Fibroblast of villous mesenchyme (primary cell): Measurements from ENCODE around the gene PSMB4. TPM values are rescaled to one million over a fixed set of nuclear protein-coding genes. Genes with fewer than 3 reads are reported as not detected.
"Not testable (repeated sequence)": the region's sequence is repeated elsewhere in the genome, so short reads cannot be mapped to it uniquely, and the experiment has no call there.

Experiments
- DNase-seq: peaks from one replicate; pipeline ENCODE4 v3.0.0-alpha.2; 2010; ENCODE audit warnings: low read depth
- H3K4me3 ChIP-seq: 2 replicates; pipeline ENCODE4 v1.5.1; 2011; ENCODE audit warnings: low read depth, mild to moderate bottlenecking, low read length
- total RNA-seq: library from RNA; depleted of rRNA; stranded (reverse); fragments of >200 nt; gene quantifications from 2 replicates; pipeline ENCODE4 v1.2.3, GENCODE V29; 2012
- TF ChIP-seq, protein P1 (sequence below): IDR thresholded peaks from 2 replicates; pipeline ENCODE4 v1.5.1; 2012; ENCODE audit warnings: low read depth, mild to moderate bottlenecking, low read length; ENCODE audit not compliant: insufficient read depth

PSMB4 gene
- total RNA-seq, 1 donor = 427 TPM

DNA sequence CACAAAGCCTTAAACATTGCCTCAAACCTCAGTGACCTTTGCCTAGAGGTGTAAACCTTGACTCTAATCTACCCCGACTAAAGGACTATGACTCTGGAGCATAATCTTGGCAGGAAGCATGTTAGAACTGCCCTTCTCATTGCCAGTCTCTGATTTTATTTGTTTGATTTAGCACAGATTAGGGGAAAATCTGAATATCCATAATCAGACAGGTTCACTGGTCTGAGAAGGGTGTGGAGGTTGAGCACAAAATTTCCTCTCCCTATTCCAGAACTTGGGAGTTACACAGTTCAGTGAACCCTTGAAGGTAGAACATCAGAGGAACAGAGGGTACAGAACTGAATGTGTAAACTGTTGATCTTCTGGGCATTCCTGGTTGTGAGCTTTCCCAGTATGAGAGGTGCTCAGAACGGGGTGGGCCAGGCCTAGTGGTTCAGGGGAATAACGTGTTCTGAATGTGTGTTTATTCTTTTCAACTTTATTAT is 8.3 kb upstream of the PSMB4 start:
- DNase-seq = no peak
- no peak overlapping the region for H3K4me3 ChIP-seq
- TF ChIP-seq, protein P1, sequence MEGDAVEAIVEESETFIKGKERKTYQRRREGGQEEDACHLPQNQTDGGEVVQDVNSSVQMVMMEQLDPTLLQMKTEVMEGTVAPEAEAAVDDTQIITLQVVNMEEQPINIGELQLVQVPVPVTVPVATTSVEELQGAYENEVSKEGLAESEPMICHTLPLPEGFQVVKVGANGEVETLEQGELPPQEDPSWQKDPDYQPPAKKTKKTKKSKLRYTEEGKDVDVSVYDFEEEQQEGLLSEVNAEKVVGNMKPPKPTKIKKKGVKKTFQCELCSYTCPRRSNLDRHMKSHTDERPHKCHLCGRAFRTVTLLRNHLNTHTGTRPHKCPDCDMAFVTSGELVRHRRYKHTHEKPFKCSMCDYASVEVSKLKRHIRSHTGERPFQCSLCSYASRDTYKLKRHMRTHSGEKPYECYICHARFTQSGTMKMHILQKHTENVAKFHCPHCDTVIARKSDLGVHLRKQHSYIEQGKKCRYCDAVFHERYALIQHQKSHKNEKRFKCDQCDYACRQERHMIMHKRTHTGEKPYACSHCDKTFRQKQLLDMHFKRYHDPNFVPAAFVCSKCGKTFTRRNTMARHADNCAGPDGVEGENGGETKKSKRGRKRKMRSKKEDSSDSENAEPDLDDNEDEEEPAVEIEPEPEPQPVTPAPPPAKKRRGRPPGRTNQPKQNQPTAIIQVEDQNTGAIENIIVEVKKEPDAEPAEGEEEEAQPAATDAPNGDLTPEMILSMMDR = no peak

- TF ChIP-seq, protein P1 = no peak
- no peak overlapping the region for H3K4me3 ChIP-seq
- no peak for DNase-seq
Observed at GRCh38 chr1:151393583-151393982, 5.8 kb upstream of the PSMB4 start.

DNA sequence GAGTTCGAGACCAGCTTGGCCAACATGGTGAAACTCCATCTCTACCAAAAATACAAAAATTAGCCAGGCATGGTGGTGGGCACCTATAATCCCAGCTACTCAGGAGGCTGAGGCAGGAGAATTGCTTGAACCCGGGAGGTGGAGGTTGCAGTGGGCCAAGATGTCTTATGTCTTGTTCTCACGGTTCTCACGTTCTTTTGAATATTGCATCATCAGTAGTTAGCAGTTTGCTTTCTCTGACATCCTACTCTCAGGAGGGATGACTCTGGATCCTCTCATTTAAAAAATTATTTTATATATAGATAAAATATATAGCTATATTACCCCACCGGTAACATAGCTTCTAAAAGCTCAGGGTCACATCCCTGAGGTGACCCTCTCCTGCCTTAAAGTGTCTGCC is 3.1 kb upstream of the PSMB4 start:
- not testable (repeated sequence) for DNase-seq, H3K4me3 ChIP-seq

DNA sequence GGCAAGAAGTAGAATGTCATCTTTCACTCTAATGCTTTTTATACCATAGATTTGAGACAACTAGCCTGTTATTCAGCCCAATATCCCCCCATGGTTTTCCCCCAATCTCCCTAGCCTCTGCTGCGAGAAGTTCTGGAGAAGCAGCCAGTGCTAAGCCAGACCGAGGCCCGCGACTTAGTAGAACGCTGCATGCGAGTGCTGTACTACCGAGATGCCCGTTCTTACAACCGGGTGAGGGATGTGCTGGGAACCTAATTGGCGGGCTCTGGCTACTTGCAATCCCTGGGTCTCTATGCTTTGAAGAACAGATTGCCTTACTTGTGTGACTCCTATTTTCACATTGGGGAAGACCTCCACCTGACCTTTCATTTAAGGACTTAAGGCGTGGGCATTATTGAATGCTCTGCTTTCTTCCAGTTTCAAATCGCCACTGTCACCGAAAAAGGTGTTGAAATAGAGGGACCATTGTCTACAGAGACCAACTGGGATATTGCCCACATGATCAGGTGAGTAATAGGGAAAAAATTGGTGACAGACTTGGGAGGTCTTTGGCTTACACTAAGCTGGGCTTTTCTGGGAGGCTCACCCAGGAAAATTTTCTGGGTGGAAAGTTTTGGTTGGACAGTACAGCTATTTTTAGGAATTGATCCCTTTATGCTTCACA is 1.9 kb downstream of the PSMB4 start:
- H3K4me3 ChIP-seq = no peak overlapping the region
- TF ChIP-seq, protein P1 = no peak
- no peak for DNase-seq

DNA sequence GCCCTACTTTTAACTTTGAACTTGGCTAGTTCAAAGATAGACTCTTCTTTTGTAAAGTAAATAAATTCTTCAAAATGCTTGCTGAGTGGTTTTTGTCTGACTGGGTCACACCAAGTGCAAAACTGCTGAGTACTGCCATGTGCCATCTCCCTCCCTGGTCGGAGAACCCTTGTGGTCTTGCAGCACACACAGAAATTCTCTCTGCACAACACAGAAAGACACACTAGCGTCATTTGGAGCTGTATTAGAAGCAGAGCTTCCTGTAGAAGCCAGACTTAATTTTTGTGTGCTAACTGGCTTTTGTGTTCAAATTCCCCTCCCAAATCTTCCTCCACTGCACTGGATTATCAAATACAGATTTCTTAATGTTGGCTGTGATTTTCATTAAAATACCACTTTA is 2.5 kb downstream of the PSMB4 start:
- no peak for DNase-seq
- TF ChIP-seq, protein P1 = no peak
- no peak overlapping the region for H3K4me3 ChIP-seq

GRCh38 chr1:151402764-151403163 is 3.4 kb downstream of the PSMB4 start:
- DNase-seq = no peak
- TF ChIP-seq, protein P1 = no peak
- no peak overlapping the region for H3K4me3 ChIP-seq

- no peak for DNase-seq
- no peak overlapping the region for H3K4me3 ChIP-seq
Observed at GRCh38 chr1:151403612-151404011, 4.2 kb downstream of the PSMB4 start.

More at GRCh38 chr1:151403612-151404011, 4.2 kb downstream of the PSMB4 start:
- TF ChIP-seq, protein P1 = no peak
